HG02870 (cell line): ENCODE data around the gene ANKRD9.

Experiments
- ATAC-seq: cut with Tn5 transposase; IDR thresholded peaks from one replicate; pipeline ENCODE4 v1.9.1; 2021; ENCODE audit warnings: mild to moderate bottlenecking, moderate library complexity; ENCODE audit not compliant: unreplicated experiment

ANKRD9 gene

DNA sequence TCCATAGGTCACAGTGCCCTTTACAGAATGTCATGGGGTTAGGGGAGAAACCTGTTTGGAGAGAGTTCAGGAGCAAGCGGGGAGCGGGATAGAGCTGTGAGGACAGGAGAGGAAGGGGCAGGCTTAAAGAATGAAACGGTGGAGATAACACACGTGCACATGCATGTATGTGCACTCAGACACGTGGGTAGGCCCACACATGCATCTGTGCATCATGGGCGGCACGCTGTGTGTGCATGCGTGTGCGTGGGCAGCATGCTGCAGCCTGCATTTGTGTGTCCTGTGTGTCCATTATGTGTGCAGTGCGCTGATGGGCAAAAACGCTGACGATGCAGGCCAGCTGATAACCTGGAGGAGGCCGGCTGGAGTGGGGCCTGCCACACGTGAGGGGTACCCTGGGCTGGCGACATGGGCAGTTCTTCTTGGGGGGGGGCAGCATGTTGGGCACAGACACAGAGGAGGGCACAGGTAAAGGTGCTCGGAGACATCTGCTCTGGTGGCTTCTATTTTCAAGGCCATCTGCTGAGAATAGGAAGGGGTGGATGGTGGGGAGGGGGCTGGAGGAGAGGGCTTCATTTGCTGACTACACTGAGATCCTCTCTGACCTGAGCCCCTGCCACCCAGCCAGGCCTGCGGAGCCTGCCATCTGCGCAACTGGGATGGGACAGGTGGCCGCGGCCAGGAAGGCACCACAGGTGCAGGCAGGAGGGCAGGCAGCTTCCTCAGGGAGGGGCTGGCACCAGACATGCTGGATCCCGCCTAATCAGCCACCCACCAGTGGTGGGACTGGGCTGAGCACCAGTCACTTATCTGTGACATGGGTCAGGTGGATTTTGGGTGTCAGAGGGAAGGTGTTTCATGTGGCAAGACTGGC lies 4.6 kb upstream of the ANKRD9 start:
- no peak for ATAC-seq

DNA sequence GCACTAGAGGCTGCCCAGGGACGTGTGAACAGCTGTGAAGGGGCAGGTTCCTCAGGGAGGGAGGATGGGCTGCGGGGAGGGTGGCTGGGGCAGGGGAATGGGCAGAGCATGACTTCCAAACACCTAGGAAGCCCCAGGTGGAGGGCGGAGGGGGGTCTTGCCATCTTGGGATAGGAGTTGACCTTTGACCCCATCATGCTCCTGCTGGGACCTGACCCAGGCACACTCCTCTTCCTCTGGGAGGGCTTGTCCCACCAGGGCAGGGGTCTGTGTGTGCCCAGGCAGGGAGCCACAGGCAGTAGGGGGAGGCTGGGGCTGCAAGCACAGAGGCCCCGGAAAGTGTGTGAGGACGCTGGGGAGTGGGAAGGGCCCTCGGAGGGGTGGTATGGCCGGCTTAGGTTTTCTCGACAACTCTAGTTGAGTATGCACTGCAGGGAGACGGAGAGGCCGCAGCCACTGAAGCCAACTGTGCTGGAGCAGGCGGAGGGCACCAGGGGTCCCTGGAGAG lies 3.3 kb upstream of the ANKRD9 start:
- no peak for ATAC-seq

DNA sequence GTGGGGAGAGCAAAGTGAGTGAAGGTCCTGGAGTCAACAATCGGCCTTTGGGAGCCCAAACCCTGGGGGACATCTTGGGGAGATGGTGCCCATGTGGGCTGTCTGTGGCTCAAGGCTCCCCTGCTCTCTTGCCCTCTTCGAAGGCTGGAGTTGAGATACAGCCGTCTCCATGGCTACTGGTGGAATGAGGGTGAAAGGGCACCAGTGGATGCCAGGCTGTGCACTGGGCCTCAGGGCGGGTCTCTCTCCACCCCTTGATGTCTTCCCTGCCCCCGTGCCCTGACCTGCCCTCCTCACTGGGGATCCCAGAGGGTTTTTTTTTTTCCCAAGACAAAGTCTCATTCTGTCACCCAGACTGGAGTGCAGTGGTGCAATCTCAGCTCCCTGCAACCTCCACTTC lies 2.0 kb upstream of the ANKRD9 start:
- ATAC-seq, result no peak

DNA sequence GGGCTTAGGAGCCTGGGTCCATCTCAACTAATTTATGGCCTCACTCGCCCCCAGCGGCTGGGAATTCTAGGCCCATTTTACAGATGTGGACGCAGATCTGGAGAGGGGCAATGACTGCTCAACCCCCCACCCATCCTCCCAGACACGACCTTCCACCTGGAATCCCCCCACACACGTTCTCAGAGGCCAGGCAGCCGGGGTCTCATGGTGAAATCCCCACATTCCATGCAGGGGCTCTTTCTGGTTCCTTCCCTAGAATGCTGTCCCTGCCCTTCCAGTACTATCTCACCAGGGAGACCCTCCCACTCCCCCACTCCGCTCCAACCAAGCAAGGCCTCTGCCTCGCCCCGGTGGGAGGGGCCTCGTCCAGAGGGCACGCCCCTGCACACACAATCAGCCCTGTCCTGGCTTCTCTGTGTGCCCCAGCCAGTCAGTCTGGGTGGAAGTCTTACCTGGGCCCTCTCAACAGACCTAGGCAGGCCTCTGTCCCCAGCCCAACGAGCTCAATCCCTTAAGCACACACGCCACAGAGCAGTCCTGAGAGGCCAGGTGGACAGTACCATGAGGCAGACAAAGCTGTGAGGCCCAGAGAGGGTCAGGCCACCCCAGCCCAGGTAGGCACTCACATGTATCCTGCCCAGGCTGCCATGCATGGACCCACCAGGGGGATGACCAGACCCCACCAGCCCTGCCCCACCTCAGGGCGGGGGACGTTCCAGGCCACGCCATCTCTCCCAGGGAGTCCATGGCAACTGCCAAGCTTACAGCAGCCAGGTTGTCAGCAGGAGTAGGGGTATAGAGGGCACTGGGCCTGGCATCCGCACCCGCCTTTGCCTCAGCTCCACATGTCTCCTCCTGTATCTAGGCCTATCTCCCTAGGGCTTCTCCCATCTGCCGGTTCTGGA lies 1.3 kb upstream of the ANKRD9 start:
- ATAC-seq, result no peak

DNA sequence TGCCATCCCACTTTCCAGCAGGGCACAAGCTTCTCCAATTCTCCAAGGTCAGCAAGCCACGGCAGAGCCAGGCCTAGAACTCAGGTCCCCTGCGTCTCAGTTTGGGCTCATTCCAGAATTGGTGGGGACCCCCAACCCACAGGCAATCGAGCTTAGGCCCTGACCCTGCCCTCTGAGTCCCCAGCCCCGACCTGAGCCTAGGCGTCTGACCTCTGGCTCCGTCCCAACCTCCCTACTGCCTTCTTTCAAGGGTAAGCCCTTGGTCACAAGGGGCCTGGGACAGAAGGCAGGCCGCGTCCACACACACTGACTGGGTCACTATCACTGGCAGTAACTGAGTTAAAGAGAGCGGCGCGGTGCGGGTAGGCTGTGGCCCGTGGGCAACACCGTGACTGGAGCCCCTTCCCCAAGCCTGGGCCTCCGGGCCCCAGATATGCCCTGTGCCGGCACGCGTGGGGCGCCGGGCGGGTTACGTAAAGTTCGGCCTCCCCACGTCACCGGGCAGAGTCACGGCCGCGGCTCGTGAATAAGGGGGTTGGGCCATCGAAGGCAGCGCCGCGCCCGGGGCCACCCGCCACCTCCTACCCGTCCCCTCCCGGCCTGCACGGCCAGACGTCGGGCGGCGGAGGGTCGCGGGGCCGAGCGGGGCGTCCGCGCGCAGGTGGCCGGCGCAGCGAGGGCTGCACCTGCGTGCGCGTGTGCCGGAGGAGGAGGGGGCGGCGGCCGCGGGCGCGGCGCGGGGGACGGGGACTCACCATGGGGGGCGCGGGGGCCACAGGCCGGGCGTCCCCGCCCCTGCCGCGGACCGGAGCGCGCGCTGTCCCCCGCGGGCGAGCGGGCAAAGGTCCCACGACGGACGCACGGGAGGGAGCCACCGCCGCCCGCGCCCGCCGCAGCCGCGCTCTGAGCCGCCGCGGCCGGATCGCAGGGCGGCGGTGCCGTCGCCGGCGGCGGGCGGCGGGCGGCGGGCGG lies 516 bp downstream of the ANKRD9 start:
- ATAC-seq, result no peak

DNA sequence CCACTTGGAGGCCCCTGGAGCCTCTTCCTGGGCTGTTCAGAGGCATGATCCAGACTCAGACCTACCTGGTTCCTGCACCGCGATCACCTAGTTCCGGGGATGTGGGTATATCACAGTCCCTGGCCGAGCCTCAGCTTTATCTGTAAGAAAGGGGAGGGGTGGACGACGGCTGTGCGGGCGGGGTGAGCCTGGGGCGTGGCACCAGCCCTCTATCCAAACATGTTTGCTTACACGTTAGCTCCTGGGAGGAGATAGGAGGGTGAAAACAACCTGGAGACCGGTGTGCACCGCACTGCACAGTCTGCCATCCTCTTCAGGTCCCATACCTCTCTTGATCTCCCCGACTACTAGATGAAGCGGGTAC lies 1.2 kb downstream of the ANKRD9 start:
- no peak for ATAC-seq

DNA sequence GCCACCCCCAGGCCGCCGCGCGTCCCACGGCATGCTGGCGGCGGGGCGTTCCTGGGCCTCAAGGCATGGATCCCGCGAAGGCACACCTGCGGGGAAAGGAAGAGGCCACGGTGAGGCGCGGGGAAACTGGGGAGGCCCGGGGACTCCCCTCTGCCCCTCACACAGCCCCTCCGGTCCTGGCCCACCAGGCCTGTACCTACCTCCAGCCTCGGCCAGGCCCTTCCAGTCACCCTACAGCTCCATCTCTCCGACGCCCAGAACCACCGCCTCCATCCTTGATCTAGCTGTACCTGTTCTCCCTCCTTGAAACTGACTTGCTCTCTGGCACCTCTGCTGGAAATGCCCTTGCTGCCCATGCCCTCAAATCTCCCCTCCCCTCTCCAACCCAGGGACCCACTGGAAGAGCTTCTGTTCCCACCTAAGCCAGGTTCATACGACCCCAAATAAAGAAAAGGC lies 1.7 kb downstream of the ANKRD9 start:
- no peak for ATAC-seq

DNA sequence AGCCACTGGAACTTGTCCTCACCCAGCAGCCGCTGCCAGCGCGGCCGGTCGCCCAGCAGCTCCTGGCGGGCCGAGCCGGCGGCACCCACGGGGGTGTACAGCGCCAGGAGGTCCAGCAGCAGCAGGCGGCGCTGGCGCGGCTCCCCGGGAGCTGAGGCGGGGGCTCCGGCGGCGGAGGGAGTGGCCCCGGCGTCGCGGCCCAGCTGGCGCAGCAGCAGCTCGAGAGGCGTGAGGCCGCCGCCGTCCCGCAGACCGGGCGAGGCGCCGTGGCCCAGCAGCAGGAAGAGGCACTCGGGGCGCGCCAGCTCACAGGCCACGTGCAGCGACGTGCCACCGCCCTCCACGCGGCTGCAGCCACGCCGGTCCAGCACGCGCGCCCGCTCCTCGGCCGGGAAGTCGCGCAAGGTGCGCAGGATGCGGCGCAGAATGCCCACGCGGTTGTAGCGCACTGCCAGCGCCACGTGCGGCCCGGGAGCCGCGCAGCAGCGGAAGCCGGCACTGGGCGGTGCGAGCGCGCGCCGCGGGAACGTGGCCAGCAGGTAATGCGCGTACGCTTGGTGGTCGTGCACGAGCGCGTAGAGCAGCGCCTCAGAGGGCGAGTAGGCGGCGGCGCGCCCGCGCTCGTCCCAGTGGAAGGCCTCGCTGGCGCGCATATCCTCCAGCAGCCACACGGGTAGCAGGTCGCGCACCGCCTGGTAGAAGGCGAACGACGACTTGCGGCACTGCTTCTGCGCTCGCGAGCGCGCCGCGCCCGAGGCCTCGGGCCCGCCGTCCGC lies 2.3 kb downstream of the ANKRD9 start:
- no peak for ATAC-seq

DNA sequence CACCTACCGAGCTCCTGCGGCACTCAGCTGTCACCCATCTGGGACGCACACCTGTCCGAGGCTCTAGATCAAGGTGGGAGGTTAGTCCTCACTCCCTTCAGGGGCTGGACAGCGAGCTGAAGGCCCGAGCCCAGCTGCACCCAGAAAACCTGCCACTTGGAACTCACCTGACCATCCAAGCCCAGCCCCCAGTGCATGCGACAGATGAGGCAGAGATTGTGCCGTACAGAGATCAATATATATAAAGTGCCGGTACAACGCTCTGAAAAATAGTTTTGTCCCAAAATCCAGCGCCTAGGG lies 3.0 kb downstream of the ANKRD9 start:
- ATAC-seq, result no peak

DNA sequence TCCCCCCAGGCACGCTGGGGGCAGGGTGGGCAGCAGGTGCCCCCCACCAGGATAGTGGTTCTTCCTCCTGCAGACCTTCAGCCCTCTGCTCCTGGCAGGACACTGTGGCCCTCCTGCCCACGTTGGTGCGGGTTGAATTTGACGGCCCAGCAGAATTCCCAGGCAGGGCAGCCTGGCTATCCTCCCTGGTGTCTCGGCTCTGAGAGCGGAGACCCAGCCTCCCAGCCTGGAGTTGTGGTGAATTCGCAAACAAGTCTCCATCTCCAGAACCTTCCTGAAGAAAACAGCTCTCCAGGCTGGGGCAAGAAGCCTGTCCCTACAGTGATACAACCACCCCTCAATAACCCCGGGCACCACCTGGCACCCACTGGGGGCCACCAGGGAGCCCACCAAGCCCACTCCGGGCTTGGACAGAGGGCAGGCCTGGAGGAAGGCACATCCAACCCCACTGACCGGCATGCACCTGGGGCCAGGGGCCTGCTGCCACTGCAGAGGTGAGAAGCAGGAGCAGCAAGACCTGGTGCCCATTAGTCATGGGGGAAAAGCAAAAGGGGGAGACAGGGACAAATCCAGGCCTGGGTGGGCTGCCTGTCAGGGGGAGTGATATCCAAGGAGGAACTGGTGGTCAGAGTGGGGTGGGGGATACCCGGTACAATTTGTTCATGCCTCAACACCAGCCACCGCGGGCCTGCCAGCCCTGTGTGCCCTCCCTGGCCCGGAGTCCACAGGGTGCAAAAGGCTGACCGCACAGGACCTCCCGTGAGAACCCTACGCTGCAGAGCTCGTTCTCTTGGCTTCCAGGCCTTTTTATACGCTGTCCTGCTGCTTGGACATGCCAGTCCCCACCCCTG lies 3.6 kb downstream of the ANKRD9 start:
- no peak for ATAC-seq

DNA sequence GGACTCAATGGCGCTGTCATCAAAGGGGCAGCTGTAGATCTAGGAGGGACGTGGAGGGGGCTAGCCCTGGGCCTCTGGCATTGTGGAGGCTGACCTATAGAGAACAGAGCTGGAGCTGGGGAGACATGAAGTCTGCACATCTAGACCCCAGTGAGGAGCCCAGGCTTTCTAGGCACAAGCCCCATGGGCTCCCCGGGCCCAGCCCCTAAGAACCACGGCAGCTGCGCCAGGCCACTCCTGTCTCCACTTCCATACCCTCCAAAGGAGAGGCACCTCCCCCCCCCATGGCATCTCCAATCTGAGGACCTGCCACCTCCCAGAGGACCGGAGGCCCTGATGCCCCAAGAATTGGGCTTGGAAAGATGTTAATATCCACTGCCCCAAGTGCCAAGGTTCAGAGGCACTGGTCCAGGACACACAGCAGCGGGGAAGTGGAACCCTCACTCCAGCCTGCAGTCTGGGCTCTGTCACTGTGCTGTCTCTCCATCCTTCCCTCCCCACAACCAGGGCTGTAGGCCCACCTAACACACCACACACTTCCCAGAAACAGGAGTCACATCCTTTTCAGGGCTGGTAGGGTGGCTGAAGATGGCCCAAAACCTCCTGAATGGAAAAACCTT lies 4.5 kb downstream of the ANKRD9 start:
- no peak for ATAC-seq

DNA sequence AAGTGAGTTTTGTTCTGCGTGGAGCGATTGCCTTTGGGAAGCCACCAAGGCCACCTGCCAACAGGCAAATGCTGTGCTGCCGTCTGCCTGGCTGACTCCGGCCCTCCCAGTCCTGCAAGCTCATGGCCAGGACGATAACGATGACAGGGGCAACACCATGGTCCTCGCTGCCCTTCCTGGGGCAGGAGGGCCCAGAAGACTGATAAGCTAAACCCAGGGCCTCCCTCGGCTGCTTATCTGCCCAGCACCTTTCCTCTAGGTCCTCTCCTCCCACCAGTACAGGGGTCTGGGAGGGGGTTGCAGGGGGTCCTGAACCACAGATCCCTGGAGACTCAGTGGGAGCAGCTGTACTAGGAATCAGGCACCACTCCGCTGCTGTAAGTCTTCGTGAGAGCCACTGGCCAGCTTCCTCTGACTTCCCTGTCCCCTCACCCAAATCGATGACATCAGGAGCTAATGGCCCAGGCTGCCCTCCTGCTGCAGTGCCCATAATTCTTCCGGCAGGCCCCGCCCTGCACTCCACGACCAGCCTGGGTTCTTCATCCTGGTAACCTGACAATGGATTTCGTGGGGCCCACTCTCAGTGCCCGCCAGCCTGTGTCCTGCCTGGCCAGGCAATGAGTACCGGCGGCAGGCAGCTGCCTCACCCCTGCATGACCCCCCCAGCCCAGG lies 5.1 kb downstream of the ANKRD9 start:
- no peak for ATAC-seq

DNA sequence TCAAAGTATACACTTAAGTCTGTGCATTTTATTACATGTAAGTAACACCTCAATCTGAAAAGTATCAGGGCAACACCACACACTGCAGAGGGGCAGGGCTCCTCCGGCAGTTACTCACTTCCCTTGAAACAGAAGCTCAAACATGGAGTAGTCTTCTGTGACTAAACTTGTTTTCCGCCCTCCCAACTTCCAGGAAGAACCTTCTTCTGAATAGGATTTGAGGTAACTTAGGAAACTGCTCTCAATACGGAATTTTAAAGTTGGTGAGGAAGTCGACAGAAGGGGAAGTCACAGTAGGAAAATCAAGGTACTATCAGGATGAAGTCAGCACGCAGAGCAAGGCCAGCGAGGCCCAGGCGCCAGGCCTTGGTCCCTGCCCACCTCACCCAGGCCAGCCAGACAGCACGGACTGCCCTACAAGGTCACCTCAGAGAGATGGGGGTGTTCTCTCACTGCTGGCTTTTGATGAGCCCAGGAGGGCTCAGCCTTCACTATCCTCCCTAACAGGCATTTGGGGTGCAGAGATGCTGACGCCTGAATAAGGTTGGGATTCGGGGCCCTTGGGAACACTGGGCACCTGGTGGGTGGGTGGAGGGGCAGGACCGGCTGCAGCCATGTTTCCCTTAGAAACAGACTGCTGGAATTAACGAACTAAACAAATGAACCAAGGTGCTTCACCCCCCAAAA lies 5.8 kb downstream of the ANKRD9 start:
- no peak for ATAC-seq

DNA sequence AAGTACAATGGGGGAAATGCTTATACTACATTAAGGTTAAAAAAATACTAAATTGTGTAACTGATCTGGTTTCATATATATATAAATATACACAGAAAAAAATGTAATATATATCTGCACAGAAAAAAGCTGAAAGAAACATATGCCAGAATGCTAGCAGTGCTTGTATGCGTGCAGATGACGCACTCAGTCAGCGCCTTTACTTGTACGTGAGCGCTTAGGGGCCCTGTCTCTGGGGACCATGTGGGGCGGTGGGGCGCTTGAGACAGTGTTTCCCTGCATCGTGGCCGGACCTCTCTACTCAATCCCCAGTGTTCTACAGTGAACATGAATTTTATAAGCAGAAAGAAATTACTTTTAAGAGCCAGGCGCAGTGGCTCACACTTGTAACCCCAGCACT lies 7.0 kb downstream of the ANKRD9 start:
- no peak for ATAC-seq

DNA sequence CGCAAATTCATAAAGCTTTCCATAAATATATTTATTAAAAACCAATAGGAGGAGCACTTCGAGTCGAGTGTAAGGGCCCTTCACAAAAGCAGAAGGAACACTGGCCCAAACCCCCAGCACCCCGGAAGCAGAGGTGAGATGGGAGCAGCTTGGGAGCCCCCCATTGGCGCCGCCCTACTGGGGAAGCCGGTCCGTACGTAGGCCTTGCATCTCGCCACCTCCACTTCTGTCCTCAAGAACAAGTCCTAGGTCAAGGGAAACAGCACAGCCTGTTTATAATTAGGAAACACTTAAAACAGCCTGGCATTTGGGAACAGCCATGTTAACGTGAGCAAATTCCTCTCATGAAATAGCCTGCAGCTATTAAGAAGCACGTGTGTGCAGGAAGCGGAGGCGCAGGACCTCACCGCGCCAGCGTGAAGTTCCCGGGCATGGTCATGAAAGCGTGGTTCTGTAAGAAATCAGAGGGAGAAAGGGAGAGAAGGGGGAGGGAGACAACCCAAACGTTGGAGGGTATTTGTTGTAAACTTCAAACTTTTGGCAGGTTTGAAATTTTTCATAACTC lies 7.7 kb downstream of the ANKRD9 start:
- ATAC-seq, result no peak

DNA sequence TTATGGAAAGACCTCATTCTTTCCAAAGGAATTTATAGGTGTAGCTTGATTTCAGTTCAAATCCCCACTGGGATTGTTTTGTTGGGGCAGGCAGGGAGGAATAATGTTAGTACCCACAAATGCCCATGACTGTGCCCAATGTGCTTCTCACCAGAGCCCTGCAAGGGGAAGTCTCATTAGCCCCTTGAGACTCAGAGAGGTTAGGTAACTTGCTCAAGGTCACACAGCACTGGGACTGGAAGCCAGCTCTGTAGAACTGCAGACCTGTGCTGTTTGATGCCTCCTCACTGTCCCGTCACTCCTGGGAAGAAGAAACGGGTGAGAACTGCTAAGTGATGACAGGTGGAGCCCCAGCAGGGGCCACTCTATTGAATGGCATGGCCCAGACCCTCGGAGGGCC lies 8.9 kb downstream of the ANKRD9 start:
- no peak for ATAC-seq

DNA sequence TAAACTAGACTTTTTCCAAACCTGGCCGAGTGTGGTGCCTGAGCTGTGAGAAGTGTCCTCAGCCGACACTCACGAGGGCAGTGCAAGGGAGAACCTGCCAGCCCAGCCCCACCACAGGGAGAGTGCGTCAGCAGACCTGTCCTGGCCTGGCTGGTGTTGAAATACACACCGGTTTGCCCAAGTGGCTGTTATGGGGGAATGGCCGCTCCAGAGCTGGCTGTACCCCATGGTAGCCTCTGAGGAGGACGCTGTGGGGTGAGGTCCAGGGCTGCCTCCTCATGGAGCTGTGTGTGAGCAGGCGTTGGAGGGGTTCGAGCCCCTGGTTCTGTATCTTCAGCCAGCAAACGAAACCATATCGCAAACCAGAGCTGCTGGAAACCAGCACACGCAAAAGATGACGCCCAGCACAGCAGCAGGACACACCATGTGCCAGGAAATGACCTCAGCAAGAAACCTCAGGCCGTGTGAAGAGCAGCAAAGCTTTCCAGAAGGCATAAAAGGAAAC lies 9.4 kb downstream of the ANKRD9 start:
- no peak for ATAC-seq
